Measurements from ENCODE around the gene EEF1AKMT3.

Gene EEF1AKMT3

GRCh38 chr12:57732270-57732669, 40.1 kb upstream of the EEF1AKMT3 start:
- Histone ChIP-seq H3K4me2 (ENCODE audit: insufficient read depth, low read length) (no peak overlapping the region), H3K4me1 (ENCODE audit: insufficient read depth, low read length) (no peaks in the 10 kb centered on the region), H3K27ac (ENCODE audit: low read length) (no peak overlapping the region), H3K4me3 (ENCODE audit: low read depth in 1 of 2, low read length in 2 of 2) (no peak overlapping the region), H3K79me2 (ENCODE audit: insufficient read depth, low read length) (0 out of 2 replicates have a peak, but pooled peaks cover 2% of the 10 kb centered on the region), H3K9me3 (ENCODE audit: insufficient read depth, low read length, severe bottlenecking) (no peaks in the 10 kb centered on the region), H3K9ac (ENCODE audit: low read depth, low read length) (no peak overlapping the region), H3K27me3 (ENCODE audit: insufficient read depth, low read length, poor library complexity) (no peaks in the 10 kb centered on the region), H2AFZ (ENCODE audit: low read depth, low read length) (no peak overlapping the region), H4K20me1 (ENCODE audit: insufficient read depth, low read length) (peaks cover 4% of the 10 kb centered on the region; the same call in 1 of the 2 replicates), H3K36me3 (ENCODE audit: insufficient read depth, low read length) (peaks cover 72% of the 10 kb centered on the region)
- TF ChIP-seq CTCF (IDR thresholded peaks at IDR 0.05; ENCODE audit: borderline replicate concordance, extremely low read depth, low read length, poor library complexity, severe bottlenecking), result no peak
- TF ChIP-seq EZH2 (IDR thresholded peaks at IDR 0.05; ENCODE audit: borderline replicate concordance, low read depth, low read length, severe bottlenecking), result no peak
- no peak for DNase-seq
- no peak for ATAC-seq (ENCODE audit: insufficient read depth, low read depth)

DNA sequence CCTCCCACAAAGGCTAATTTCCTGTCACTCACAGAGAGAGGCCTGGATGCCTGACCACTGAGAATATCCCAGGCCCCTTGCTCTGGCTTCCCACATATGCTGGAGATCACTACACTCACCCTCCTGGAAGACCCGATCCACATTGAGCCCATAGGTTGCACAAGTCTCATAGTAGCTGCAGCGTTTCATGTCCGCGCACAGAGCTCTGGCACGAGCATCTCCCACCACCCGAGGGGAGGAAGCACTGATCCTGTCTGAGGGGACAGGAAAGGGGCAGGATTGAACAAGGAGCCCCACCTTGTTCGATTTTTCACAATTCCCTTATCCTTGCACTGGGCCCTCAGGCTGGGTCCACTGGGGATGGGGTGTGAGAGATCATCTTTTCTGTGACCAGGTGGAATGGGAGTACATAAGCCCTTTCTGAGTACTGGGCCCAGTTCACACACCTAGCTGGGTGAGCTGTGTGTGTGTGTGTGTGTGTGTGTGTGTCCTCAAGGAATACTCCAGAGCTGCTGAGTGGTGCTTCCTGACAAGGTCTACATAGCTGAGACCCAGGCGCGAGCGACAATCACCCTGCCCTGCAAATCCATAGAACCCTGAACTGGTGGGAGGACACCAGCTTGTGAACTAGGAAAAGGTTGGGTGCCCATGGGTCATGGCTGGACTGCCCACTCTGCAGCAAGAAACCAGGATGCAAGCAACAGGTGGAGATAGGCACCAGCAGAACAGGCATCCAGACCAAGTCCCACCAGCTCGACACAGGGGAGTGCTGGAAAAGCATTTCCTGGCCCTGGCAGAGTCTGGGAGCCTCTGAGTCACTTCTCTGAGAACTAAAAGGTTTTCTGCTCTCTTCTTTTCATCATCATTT, 39.5 kb upstream of the EEF1AKMT3 start:
- H3K27me3 ChIP-seq (ENCODE audit: insufficient read depth, low read length, poor library complexity), result no peaks in the 10 kb centered on the region

GRCh38 chr12:57733928-57734327, 38.5 kb upstream of the EEF1AKMT3 start:
- no peak overlapping the region for H3K4me3 ChIP-seq (ENCODE audit: low read depth in 1 of 2, low read length in 2 of 2)
- TF ChIP-seq CTCF (IDR thresholded peaks at IDR 0.05; ENCODE audit: borderline replicate concordance, extremely low read depth, low read length, poor library complexity, severe bottlenecking) (no peak), EZH2 (IDR thresholded peaks at IDR 0.05; ENCODE audit: borderline replicate concordance, low read depth, low read length, severe bottlenecking) (no peak)
- no peaks in the 10 kb centered on the region for H3K9me3 ChIP-seq (ENCODE audit: insufficient read depth, low read length, severe bottlenecking)
- peaks cover 2% of the 10 kb centered on the region for H3K79me2 ChIP-seq (ENCODE audit: insufficient read depth, low read length)
- H3K36me3 ChIP-seq (ENCODE audit: insufficient read depth, low read length), result peaks cover 65% of the 10 kb centered on the region
- no peak for DNase-seq
- no peak overlapping the region for H2AFZ ChIP-seq (ENCODE audit: low read depth, low read length)
- no peak overlapping the region for H3K9ac ChIP-seq (ENCODE audit: low read depth, low read length)
- H3K27me3 ChIP-seq (ENCODE audit: insufficient read depth, low read length, poor library complexity), result no peaks in the 10 kb centered on the region
- no peak for ATAC-seq (ENCODE audit: insufficient read depth, low read depth)
- H3K4me2 ChIP-seq (ENCODE audit: insufficient read depth, low read length), result no peak overlapping the region
- H4K20me1 ChIP-seq (ENCODE audit: insufficient read depth, low read length), result peaks cover 5% of the 10 kb centered on the region
- H3K4me1 ChIP-seq (ENCODE audit: insufficient read depth, low read length), result peaks cover 1% of the 10 kb centered on the region; the same call in 1 of the 2 replicates
- H3K27ac ChIP-seq (ENCODE audit: low read length), result no peak overlapping the region

More for the DNA sequence above, 39.5 kb upstream of the EEF1AKMT3 start:
- H3K9me3 ChIP-seq (ENCODE audit: insufficient read depth, low read length, severe bottlenecking), result no peaks in the 10 kb centered on the region
- no peak overlapping the region for H2AFZ ChIP-seq (ENCODE audit: low read depth, low read length)
- H3K79me2 ChIP-seq (ENCODE audit: insufficient read depth, low read length), result 0 out of 2 replicates have a peak, but pooled peaks cover 2% of the 10 kb centered on the region
- no peaks in the 10 kb centered on the region for H3K4me1 ChIP-seq (ENCODE audit: insufficient read depth, low read length)
- no peak overlapping the region for H3K4me2 ChIP-seq (ENCODE audit: insufficient read depth, low read length)
- H3K36me3 ChIP-seq (ENCODE audit: insufficient read depth, low read length), result peaks cover 65% of the 10 kb centered on the region
- H3K9ac ChIP-seq (ENCODE audit: low read depth, low read length), result no peak overlapping the region
- H3K4me3 ChIP-seq (ENCODE audit: low read depth in 1 of 2, low read length in 2 of 2), result no peak overlapping the region
- H3K27ac ChIP-seq (ENCODE audit: low read length), result no peak overlapping the region; the same call in 1 of the 2 replicates
- no peak for DNase-seq
- peaks cover 4% of the 10 kb centered on the region; the same call in 1 of the 2 replicates for H4K20me1 ChIP-seq (ENCODE audit: insufficient read depth, low read length)
- no peak for ATAC-seq (ENCODE audit: insufficient read depth, low read depth)
- no peak for TF ChIP-seq EZH2 (IDR thresholded peaks at IDR 0.05; ENCODE audit: borderline replicate concordance, low read depth, low read length, severe bottlenecking)
- TF ChIP-seq CTCF (IDR thresholded peaks at IDR 0.05; ENCODE audit: borderline replicate concordance, extremely low read depth, low read length, poor library complexity, severe bottlenecking), result no peak

Measured in DND-41 (cell line).